PC-9 (cell line): Measurements from ENCODE around the gene TF.

ENCODE experiments used
- EZH2 ChIP-seq: fragments of 200-600 bp; sonication (generic); IDR thresholded peaks from 2 replicates; pipeline ENCODE4 v1.8.0; 2017; ENCODE audit warnings: antibody characterized with exemption, low read depth
- TF ChIP-seq, protein P1 (sequence below): fragments of 200-600 bp; sonication (generic); conservative IDR thresholded peaks from 2 replicates; pipeline ENCODE4 v1.6.1; 2017; ENCODE audit warnings: mixed run types, antibody characterized with exemption, mild to moderate bottlenecking, moderate library complexity

DNA sequence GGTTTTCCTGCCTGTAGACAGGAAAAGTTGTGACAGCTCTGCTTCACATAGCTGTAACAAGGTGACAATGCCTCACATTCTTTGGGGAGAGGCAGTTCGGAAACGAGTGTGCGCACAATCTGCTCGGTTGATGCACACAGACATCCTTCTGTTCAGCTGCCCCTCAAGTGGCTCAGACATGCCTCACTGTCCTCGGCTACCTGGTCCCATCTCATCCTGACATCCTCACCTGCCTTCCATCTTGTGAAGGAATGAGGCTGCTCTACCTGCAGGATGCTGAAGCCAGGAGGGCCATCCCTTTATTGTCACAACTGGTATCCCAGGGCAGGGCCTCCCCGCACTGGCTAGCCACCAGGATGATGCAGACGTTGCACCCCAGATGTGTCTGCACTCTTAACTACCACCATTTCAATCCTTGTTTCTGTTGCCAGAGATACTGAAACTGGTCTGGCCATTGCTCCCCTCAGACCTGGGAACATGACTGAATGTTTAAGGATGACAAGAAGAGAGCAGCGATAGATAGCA lies 78.8 kb downstream of the TF start:
- TF ChIP-seq, protein P1, sequence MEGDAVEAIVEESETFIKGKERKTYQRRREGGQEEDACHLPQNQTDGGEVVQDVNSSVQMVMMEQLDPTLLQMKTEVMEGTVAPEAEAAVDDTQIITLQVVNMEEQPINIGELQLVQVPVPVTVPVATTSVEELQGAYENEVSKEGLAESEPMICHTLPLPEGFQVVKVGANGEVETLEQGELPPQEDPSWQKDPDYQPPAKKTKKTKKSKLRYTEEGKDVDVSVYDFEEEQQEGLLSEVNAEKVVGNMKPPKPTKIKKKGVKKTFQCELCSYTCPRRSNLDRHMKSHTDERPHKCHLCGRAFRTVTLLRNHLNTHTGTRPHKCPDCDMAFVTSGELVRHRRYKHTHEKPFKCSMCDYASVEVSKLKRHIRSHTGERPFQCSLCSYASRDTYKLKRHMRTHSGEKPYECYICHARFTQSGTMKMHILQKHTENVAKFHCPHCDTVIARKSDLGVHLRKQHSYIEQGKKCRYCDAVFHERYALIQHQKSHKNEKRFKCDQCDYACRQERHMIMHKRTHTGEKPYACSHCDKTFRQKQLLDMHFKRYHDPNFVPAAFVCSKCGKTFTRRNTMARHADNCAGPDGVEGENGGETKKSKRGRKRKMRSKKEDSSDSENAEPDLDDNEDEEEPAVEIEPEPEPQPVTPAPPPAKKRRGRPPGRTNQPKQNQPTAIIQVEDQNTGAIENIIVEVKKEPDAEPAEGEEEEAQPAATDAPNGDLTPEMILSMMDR: no peak
- TF ChIP-seq EZH2: no peak
